Ascending aorta (tissue), 2 donors: ENCODE measurements around the gene DGKG. TPM values are rescaled to one million over a fixed set of nuclear protein-coding genes. Genes with fewer than 3 reads are reported as not detected.

Experiments
- DNase-seq, 2 donors: peaks; one replicate each; pipeline ENCODE4 v3.0.0-alpha.2; 2019; ENCODE audit warnings: low spot score in 2 of 2
- H3K27ac ChIP-seq, 2 donors: fragments of 200-600 bp; sonication (generic); one replicate each; pipeline ENCODE4 v1.5.1; 2016 to 2017; ENCODE audit warnings: mild to moderate bottlenecking in 1 of 2
- H3K27me3 ChIP-seq: fragments of 200-600 bp; sonication (generic); one replicate; pipeline ENCODE4 v1.5.1; 2017
- H3K36me3 ChIP-seq, 2 donors: fragments of 200-600 bp; sonication (generic); one replicate each; pipeline ENCODE4 v1.5.1; 2016
- H3K4me1 ChIP-seq, 2 donors: fragments of 200-600 bp; sonication (generic); one replicate each; pipeline ENCODE4 v1.5.1; 2016 to 2017; ENCODE audit warnings: mild to moderate bottlenecking in 1 of 2
- H3K4me3 ChIP-seq, 2 donors: fragments of 200-600 bp; sonication (generic); one replicate each; pipeline ENCODE4 v1.5.1; 2016 to 2017; ENCODE audit warnings: mild to moderate bottlenecking in 1 of 2
- H3K9me3 ChIP-seq, 2 donors: fragments of 200-600 bp; sonication (generic); one replicate each; pipeline ENCODE4 v1.5.1; 2016
- CTCF ChIP-seq, 3 experiments: fragments of 200-600 bp in 2 of 3; fragments of 450-650 bp in 1 of 3; sonication (generic) in 2 of 3; IDR thresholded peaks; one replicate each; pipeline ENCODE4 v1.5.1; 2016 to 2019; ENCODE audit warnings: antibody characterized with exemption in 3 of 3, mild to moderate bottlenecking in 1 of 3, moderate library complexity in 1 of 3
- intact Hi-C: fragments of 100-400 bp; cut with DNase I; formaldehyde crosslinking; loops from one replicate; pipeline ENCODE4 v1.15.1; 2023
- total RNA-seq: library from RNA; depleted of rRNA; stranded (reverse); fragments of >200 nt; gene quantifications from one replicate; pipeline ENCODE4 v1.1.0, GENCODE V29; 2016

Gene DGKG
- total RNA-seq, 1 donor from 2014 or later = 11.1 TPM

- no peaks in the 10 kb centered on the region for H3K27me3 ChIP-seq
- H3K9me3 ChIP-seq = no peaks in the 10 kb centered on the region
- DNase-seq = no peak
- intact Hi-C loops = loop anchor here (5.0 kb wide), 1 partner anchor 276 kb away; no protein-coding TSS in a partner anchor
- TF ChIP-seq CTCF (IDR thresholded peaks at IDR 0.05) = no peak
- no peak overlapping the region for H3K4me3 ChIP-seq
- H3K4me1 ChIP-seq = peaks cover 0 to 2% of the 10 kb centered on the region in 2 donors
- H3K27ac ChIP-seq = no peak overlapping the region
- peaks cover 0 to 6% of the 10 kb centered on the region in 2 donors for H3K36me3 ChIP-seq
Measured at GRCh38 chr3:186257866-186258265, 104.2 kb downstream of the DGKG start.

GRCh38 chr3:186255703-186256331, 106.2 kb downstream of the DGKG start:
- H3K4me3 ChIP-seq = no peak overlapping the region
- H3K4me1 ChIP-seq = peaks cover 0 to 2% of the 10 kb centered on the region in 2 donors
- peak in 1 of 2 donors; percentile 62 for DNase-seq
- no peaks in the 10 kb centered on the region for H3K27me3 ChIP-seq
- H3K36me3 ChIP-seq = peaks cover 3 to 6% of the 10 kb centered on the region in 2 donors
- H3K27ac ChIP-seq = no peak overlapping the region
- intact Hi-C loops = loop anchor here (5.0 kb wide), 1 partner anchor 274 kb away; no protein-coding TSS in a partner anchor
- no peaks in the 10 kb centered on the region for H3K9me3 ChIP-seq
- peak in 1 of 3 experiments; percentile 18 for TF ChIP-seq CTCF (IDR thresholded peaks at IDR 0.05)

- intact Hi-C loops = loop anchor here (5.0 kb wide), 1 partner anchor 273 kb away; no protein-coding TSS in a partner anchor
- H3K36me3 ChIP-seq = peaks cover 3 to 6% of the 10 kb centered on the region in 2 donors
Measured at GRCh38 chr3:186254676-186255650, 107.1 kb downstream of the DGKG start.

GRCh38 chr3:186251948-186252619, 110.0 kb downstream of the DGKG start:
- Histone ChIP-seq H3K27me3 (no peaks in the 10 kb centered on the region), H3K9me3 (no peaks in the 10 kb centered on the region), H3K4me3 (no peak overlapping the region), H3K27ac (no peak overlapping the region), H3K36me3 (peaks cover 3 to 6% of the 10 kb centered on the region in 2 donors), H3K4me1 (no peaks in the 10 kb centered on the region)
- intact Hi-C loops = no loop called here
- DNase-seq = no peak
- no peak for TF ChIP-seq CTCF (IDR thresholded peaks at IDR 0.05)

More at GRCh38 chr3:186254676-186255650, 107.1 kb downstream of the DGKG start:
- H3K27me3 ChIP-seq = no peaks in the 10 kb centered on the region
- no peaks in the 10 kb centered on the region for H3K9me3 ChIP-seq
- DNase-seq = peak in 1 of 2 donors; percentile 37
- peaks cover 0 to 2% of the 10 kb centered on the region in 2 donors for H3K4me1 ChIP-seq
- H3K27ac ChIP-seq = no peak overlapping the region
- no peak overlapping the region for H3K4me3 ChIP-seq
- no peak for TF ChIP-seq CTCF (IDR thresholded peaks at IDR 0.05)

- no peak overlapping the region for H3K27ac ChIP-seq
- TF ChIP-seq CTCF (IDR thresholded peaks at IDR 0.05) = no peak
Measured at GRCh38 chr3:186248850-186249249, 113.2 kb downstream of the DGKG start.

More at GRCh38 chr3:186248850-186249249, 113.2 kb downstream of the DGKG start:
- Histone ChIP-seq H3K4me3 (no peak overlapping the region), H3K9me3 (no peaks in the 10 kb centered on the region), H3K4me1 (no peaks in the 10 kb centered on the region), H3K27me3 (no peaks in the 10 kb centered on the region), H3K36me3 (peaks cover 0 to 3% of the 10 kb centered on the region in 2 donors)
- intact Hi-C loops = no loop called here
- DNase-seq = no peak
